B cell (primary cell): Measurements from ENCODE around the gene PALM2AKAP2. TPM values are rescaled to one million over a fixed set of nuclear protein-coding genes. Genes with fewer than 3 reads are reported as not detected.

Source experiments
- ATAC-seq: fragments of 200-7000 bp; cut with Tn5 transposase; one replicate; pipeline ENCODE4 v1.10.0; 2021; ENCODE audit warnings: low read depth, mild to moderate bottlenecking, moderate number of reproducible peaks, moderate library complexity
- CTCF ChIA-PET: fragments of 350-600 bp; sonication (Branson Sonifier 250); formaldehyde crosslinking; loops from one replicate; lab custom pipeline; 2021; ENCODE audit warnings: antibody characterized with exemption, inconsistent platforms; lab: Charles Lee
- POLR2A ChIA-PET: fragments of 350-600 bp; sonication (Branson Sonifier 250); formaldehyde crosslinking; loops from one replicate; lab custom pipeline; 2021; ENCODE audit warnings: antibody characterized with exemption; lab: Charles Lee
- DNase-seq: peaks from one replicate; pipeline ENCODE4 v3.0.0; 2013
- H2AFZ ChIP-seq: 2 replicates; pipeline ENCODE4 v1.6.1; 2012; ENCODE audit warnings: mild to moderate bottlenecking, low read depth, low read length; ENCODE audit not compliant: insufficient read depth, poor library complexity, severe bottlenecking
- H3K27ac ChIP-seq, 2 donors: 1 replicate in 1 of 2; 2 replicates in 1 of 2; pipeline ENCODE4 v1.5.1; 2012 to 2013; ENCODE audit warnings: low read length in 2 of 2, mild to moderate bottlenecking in 2 of 2, moderate library complexity in 1 of 2
- H3K27me3 ChIP-seq, 4 experiments: fragments of 200-600 bp in 1 of 4; sonication (generic) in 1 of 4; replicated peaks in 1 of 4; 1 replicate in 2 of 4; 2 replicates in 2 of 4; pipeline versions ENCODE4 v1.6.1 to v1.7.0; 2013 to 2016; ENCODE audit warnings: low read length in 3 of 4, mild to moderate bottlenecking in 2 of 4, mixed read lengths in 1 of 4, moderate library complexity in 1 of 4; ENCODE audit not compliant: insufficient read depth in 4 of 4, control insufficient read depth in 3 of 4; ENCODE audit errors: control extremely low read depth in 1 of 4
- H3K36me3 ChIP-seq, 2 experiments: replicated peaks in 1 of 2; 1 replicate in 1 of 2; 2 replicates in 1 of 2; pipeline versions ENCODE4 v1.6.1 to v1.7.1; 2013; ENCODE audit warnings: low read length in 1 of 2; ENCODE audit not compliant: insufficient read depth in 2 of 2, control insufficient read depth in 1 of 2; ENCODE audit errors: control extremely low read depth in 1 of 2, extremely low read depth in 1 of 2
- H3K4me1 ChIP-seq, 2 donors: fragments of 200-600 bp in 1 of 2; sonication (generic) in 1 of 2; 1 replicate in 1 of 2; 2 replicates in 1 of 2; pipeline versions ENCODE4 v1.5.1 to v1.6.1; 2013 to 2017; ENCODE audit warnings: low read length in 2 of 2; ENCODE audit not compliant: control insufficient read depth in 2 of 2, insufficient read depth in 2 of 2
- H3K4me2 ChIP-seq: replicated peaks from 2 replicates; pipeline ENCODE3; 2012; ENCODE audit warnings: mild to moderate bottlenecking, low read depth, low read length; ENCODE audit not compliant: poor library complexity, severe bottlenecking
- H3K4me3 ChIP-seq, 5 experiments: fragments of 200-600 bp in 1 of 5; sonication (generic) in 1 of 5; 1 replicate in 3 of 5; 2 replicates in 2 of 5; pipeline versions ENCODE4 v1.5.1 to v1.7.0; 2011 to 2016; ENCODE audit warnings: low read length in 4 of 5, mild to moderate bottlenecking in 4 of 5, low read depth in 2 of 5, control low read depth in 1 of 5, moderate library complexity in 1 of 5; ENCODE audit not compliant: insufficient read depth in 1 of 5; ENCODE audit errors: control extremely low read depth in 1 of 5, extremely low read depth in 1 of 5
- H3K79me2 ChIP-seq: fragments of 200-600 bp; sonication (generic); one replicate; pipeline ENCODE4 v1.6.0; 2016; ENCODE audit warnings: low read length; ENCODE audit not compliant: control insufficient read depth, insufficient read depth
- H3K9ac ChIP-seq: fragments of 200-600 bp; sonication (generic); 2 replicates; pipeline ENCODE4 v1.6.1; 2017; ENCODE audit warnings: mild to moderate bottlenecking, low read length, moderate library complexity
- H3K9me3 ChIP-seq, 3 donors: one replicate each; pipeline versions ENCODE4 v1.6.1 to v1.7.1; 2013; ENCODE audit warnings: low read length in 2 of 3; ENCODE audit not compliant: control insufficient read depth in 2 of 3, insufficient read depth in 1 of 3; ENCODE audit errors: control extremely low read depth in 1 of 3
- H4K20me1 ChIP-seq: 2 replicates; pipeline ENCODE4 v1.6.0; 2012; ENCODE audit warnings: mild to moderate bottlenecking, low read length; ENCODE audit not compliant: insufficient read depth, control insufficient read depth, poor library complexity, severe bottlenecking
- H3K27ac Mint-ChIP-seq: one replicate; pipeline ENCODE4 v1.8.0; 2021; ENCODE audit warnings: mixed read lengths
- H3K27me3 Mint-ChIP-seq: one replicate; pipeline ENCODE4 v1.8.0; 2021; ENCODE audit warnings: mixed read lengths
- H3K4me1 Mint-ChIP-seq: one replicate; pipeline ENCODE4 v1.8.0; 2021; ENCODE audit warnings: mixed read lengths
- H3K4me3 Mint-ChIP-seq: one replicate; pipeline ENCODE4 v1.8.0; 2021; ENCODE audit warnings: mixed read lengths
- H3K9me3 Mint-ChIP-seq: one replicate; pipeline ENCODE4 v1.8.0; 2022; ENCODE audit warnings: mixed read lengths; ENCODE audit not compliant: insufficient read depth
- CTCF ChIP-seq: fragments of 200-600 bp; IDR thresholded peaks from one replicate; pipeline ENCODE4 v1.8.0; 2022; ENCODE audit warnings: antibody characterized with exemption, mild to moderate bottlenecking
- EZH2 ChIP-seq: IDR thresholded peaks from 2 replicates; pipeline ENCODE4 v1.6.1; 2012; ENCODE audit warnings: borderline replicate concordance, low read depth, mild to moderate bottlenecking, moderate library complexity, low read length; ENCODE audit not compliant: insufficient read depth, poor library complexity, severe bottlenecking
- WGBS: methylation state at CpG from one replicate; pipeline ENCODE4 v1.1.5; 2013; ENCODE audit warnings: missing lambda C conversion rate; ENCODE audit not compliant: insufficient coverage; 5-methylcytosine and 5-hydroxymethylcytosine counted together
- intact Hi-C: fragments of 100-400 bp; cut with micrococcal nuclease; formaldehyde crosslinking; loops from one replicate; pipeline ENCODE4 v1.10.0; 2022
- polyA plus RNA-seq: library from polyadenylated mRNA; depleted of rRNA; stranded (reverse); fragments of >200 nt; gene quantifications from 2 replicates; pipeline ENCODE4 v1.2.3, GENCODE V29; 2012
- total RNA-seq, 2 donors: library from RNA; stranded (reverse); fragments of 120-200 nt in 1 of 2; gene quantifications; 1 replicate in 1 of 2; 2 replicates in 1 of 2; pipeline versions ENCODE4 v1.2.3 to v1.2.4, GENCODE V29; 2013 to 2022

Gene PALM2AKAP2
- total and polyA plus RNA-seq, 2 donors (not counting 1 experiment from before 2014, with no cell fraction given): not detected

- Histone ChIP-seq H3K4me1 (no peaks in the 10 kb centered on the region), H3K27me3 (no peaks in the 10 kb centered on the region), H2AFZ (no peak overlapping the region), H3K4me2 (no peak overlapping the region), H4K20me1 (no peaks in the 10 kb centered on the region), H3K79me2 (no peaks in the 10 kb centered on the region), H3K27ac (no peak overlapping the region), H3K9ac (no peak overlapping the region), H3K4me3 (no peak overlapping the region), H3K36me3 (no peaks in the 10 kb centered on the region), H3K9me3 (peaks cover 0 to 2% (median 0%) of the 10 kb centered on the region in 3 donors)
- WGBS: 70% methylated on average over 2 of the region's 2 CpGs
- Mint-ChIP-seq H3K27ac (no peak overlapping the region), H3K9me3 (no peaks in the 10 kb centered on the region), H3K4me3 (no peak overlapping the region), H3K27me3 (peaks cover 37% of the 10 kb centered on the region), H3K4me1 (no peaks in the 10 kb centered on the region)
- TF ChIP-seq EZH2: no peak
- no peak for TF ChIP-seq CTCF
- intact Hi-C loops: no loop called here
- POLR2A ChIA-PET: no interaction called here
- ATAC-seq (no peak), DNase-seq (no peak)
- CTCF ChIA-PET: no interaction called here
Observed at GRCh38 chr9:109755040-109755439, 25.0 kb upstream of the PALM2AKAP2 start.

GRCh38 chr9:109759589-109759988 is 20.4 kb upstream of the PALM2AKAP2 start:
- Mint-ChIP-seq H3K4me3 (no peak overlapping the region), H3K9me3 (no peaks in the 10 kb centered on the region), H3K27me3 (peaks cover 35% of the 10 kb centered on the region), H3K4me1 (no peaks in the 10 kb centered on the region), H3K27ac (no peak overlapping the region)
- Histone ChIP-seq H4K20me1 (no peaks in the 10 kb centered on the region), H3K9ac (no peak overlapping the region), H2AFZ (no peak overlapping the region), H3K27ac (no peak overlapping the region), H3K79me2 (no peaks in the 10 kb centered on the region), H3K27me3 (peaks cover 0 to 6% (median 0%) of the 10 kb centered on the region in 4 experiments), H3K4me3 (no peak overlapping the region), H3K36me3 (no peaks in the 10 kb centered on the region), H3K9me3 (peaks cover 0 to 2% (median 0%) of the 10 kb centered on the region in 3 donors), H3K4me1 (no peaks in the 10 kb centered on the region), H3K4me2 (no peak overlapping the region)
- intact Hi-C loops: no loop called here
- ChIA-PET POLR2A (no interaction called here), CTCF (no interaction called here)
- ATAC-seq (no peak), DNase-seq (no peak)
- WGBS: no CpG with 5 or more reads among the region's 3 CpGs
- no peak for TF ChIP-seq CTCF
- TF ChIP-seq EZH2: no peak
